ENCODE data around the gene RARA. TPM values are rescaled to one million over a fixed set of nuclear protein-coding genes. Genes with fewer than 3 reads are reported as not detected.

RARA gene
- total RNA-seq, 6 donors from 2014 or later = 45.7 to 95.6 (median 85.9) TPM

DNA sequence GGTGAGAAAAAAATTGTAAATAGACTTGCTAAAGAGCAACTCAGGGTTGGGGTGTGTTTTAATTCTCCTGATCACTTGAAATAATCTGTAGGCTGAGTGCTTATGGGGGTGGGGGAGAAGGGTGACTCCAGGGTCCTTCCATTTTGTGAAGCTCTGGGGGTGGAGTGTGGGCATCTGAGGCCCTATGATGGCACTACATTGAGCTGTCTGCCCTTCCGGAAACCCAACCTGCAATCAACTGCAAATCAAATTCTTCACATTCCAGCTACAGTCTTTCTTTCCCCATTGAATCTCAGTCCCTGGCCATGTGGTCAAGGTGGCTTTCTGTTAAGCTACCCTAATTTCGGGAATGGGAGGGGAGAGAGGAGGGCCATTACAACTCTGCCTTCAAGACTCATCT is 27.3 kb upstream of the RARA start:
- 63 to 84% methylated on average over 2 of the region's 2 CpGs for WGBS, 2 donors
- TF ChIP-seq POLR2AphosphoS5 (IDR thresholded peaks at IDR 0.05) = no peak
- TF ChIP-seq, protein P1, sequence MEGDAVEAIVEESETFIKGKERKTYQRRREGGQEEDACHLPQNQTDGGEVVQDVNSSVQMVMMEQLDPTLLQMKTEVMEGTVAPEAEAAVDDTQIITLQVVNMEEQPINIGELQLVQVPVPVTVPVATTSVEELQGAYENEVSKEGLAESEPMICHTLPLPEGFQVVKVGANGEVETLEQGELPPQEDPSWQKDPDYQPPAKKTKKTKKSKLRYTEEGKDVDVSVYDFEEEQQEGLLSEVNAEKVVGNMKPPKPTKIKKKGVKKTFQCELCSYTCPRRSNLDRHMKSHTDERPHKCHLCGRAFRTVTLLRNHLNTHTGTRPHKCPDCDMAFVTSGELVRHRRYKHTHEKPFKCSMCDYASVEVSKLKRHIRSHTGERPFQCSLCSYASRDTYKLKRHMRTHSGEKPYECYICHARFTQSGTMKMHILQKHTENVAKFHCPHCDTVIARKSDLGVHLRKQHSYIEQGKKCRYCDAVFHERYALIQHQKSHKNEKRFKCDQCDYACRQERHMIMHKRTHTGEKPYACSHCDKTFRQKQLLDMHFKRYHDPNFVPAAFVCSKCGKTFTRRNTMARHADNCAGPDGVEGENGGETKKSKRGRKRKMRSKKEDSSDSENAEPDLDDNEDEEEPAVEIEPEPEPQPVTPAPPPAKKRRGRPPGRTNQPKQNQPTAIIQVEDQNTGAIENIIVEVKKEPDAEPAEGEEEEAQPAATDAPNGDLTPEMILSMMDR (IDR thresholded peaks at IDR 0.05) = no peak
- no peak for TF ChIP-seq EP300 (IDR thresholded peaks at IDR 0.05)
- TF ChIP-seq POLR2A (IDR thresholded peaks at IDR 0.05) = no peak
- H3K27ac ChIP-seq = no peak overlapping the region
- no peaks in the 10 kb centered on the region for H3K9me3 ChIP-seq
- peaks cover 27 to 61% (median 50%) of the 10 kb centered on the region in 4 donors for H3K36me3 ChIP-seq
- no peak for DNase-seq
- H3K27me3 ChIP-seq = no peaks in the 10 kb centered on the region
- no peak overlapping the region for H3K4me3 ChIP-seq
- H3K4me1 ChIP-seq = peaks cover 7 to 18% (median 13%) of the 10 kb centered on the region in 4 donors
- no peak for ATAC-seq (ENCODE audit: low FRiP score in 2 of 2)

DNA sequence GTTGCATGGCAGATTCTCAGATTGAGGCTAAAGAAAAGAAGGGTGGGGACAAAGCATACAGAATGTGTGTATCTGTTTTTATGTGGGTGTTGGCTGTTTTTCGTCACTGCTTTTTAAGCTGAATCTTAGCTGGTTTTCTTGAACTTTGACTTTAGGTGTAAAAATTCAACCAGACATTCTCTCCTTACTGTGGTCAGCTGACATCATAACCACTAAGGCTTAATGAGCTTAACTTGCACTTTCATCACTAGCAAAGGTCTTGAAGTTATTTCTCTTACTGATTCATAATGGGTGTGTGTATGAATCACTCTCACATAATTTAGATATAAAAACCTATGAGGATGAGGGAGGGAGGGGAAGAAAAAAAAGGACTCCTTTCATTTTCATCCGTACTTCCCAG is 25.3 kb upstream of the RARA start:
- no peak for TF ChIP-seq POLR2A (IDR thresholded peaks at IDR 0.05)
- TF ChIP-seq POLR2AphosphoS5 (IDR thresholded peaks at IDR 0.05) = no peak
- TF ChIP-seq, protein P1 (IDR thresholded peaks at IDR 0.05) = no peak
- TF ChIP-seq EP300 (IDR thresholded peaks at IDR 0.05) = no peak
- DNase-seq (no peak), ATAC-seq (ENCODE audit: low FRiP score in 2 of 2) (peak in 1 of 2 donors; percentile 73)
- Histone ChIP-seq H3K27me3 (no peaks in the 10 kb centered on the region), H3K4me1 (peaks cover 16 to 27% (median 20%) of the 10 kb centered on the region in 4 donors), H3K9me3 (no peaks in the 10 kb centered on the region), H3K4me3 (no peak overlapping the region), H3K27ac (peak overlapping the region; percentile 38 to 61 (median 47)), H3K36me3 (peaks cover 18 to 41% (median 30%) of the 10 kb centered on the region in 4 donors)
- WGBS, 2 donors = 56 to 66% methylated on average over 2 of the region's 2 CpGs

DNA sequence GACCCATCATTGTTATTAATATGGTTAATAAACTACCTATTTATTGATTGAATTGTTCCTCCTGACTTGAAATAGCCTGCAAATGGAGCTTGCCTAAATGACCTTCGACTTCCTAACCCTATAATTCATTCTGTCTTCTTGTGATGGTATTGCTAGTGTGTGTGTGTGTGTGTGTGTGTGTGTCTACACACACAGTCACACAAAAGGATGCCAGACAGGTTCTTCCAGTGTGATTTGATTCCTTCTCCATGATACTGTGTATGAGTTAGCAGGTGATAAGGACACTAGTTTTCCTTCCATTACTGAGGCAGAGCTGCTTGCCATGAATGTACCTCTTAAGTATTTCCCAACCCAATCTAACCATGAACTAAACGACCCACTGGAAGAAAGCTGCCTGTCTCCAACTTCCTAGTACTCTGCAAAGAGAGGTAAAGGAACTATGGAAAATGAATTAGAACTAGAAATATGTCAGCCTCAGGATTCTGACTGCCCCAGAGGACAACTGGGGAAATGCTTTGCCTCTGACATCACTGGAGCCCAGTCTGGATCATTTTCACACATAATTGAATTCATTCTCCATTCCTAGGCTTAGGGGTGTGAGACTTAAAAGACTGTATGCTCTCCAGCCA is 24.8 kb upstream of the RARA start:
- Histone ChIP-seq H3K4me1 (peaks cover 16 to 27% (median 23%) of the 10 kb centered on the region in 4 donors), H3K9me3 (no peaks in the 10 kb centered on the region), H3K27ac (peak overlapping the region; percentile 38 to 61 (median 47)), H3K36me3 (peaks cover 13 to 35% (median 25%) of the 10 kb centered on the region in 4 donors), H3K27me3 (no peaks in the 10 kb centered on the region), H3K4me3 (no peak overlapping the region)
- 35 to 49% methylated on average over 2 of the region's 2 CpGs for WGBS, 2 donors
- peak in 1 of 2 donors; percentile 74 for ATAC-seq (ENCODE audit: low FRiP score in 2 of 2)
- DNase-seq = no peak
- TF ChIP-seq, protein P1 (IDR thresholded peaks at IDR 0.05) = peak in 2 of 6 experiments; percentile 16 to 41
- no peak for TF ChIP-seq POLR2A (IDR thresholded peaks at IDR 0.05)

DNA sequence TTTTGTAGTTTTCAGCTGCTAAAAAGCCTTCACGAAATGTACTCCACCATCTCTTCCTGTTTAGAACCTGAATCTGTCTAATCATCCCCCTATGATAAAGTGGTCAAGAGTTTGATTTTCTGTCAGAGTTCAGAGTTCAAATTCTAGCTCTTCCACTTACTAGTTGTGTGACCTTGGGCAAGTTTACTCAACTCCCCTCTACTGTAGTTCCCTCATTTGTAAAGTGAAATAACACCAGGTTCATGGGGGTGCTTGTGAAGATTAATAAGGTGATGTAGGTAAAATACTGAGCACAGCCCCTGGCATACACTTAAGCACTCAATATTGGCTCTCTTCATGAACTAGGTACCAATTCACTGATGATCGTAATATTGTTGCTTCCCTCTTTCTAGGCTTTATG is 22.5 kb upstream of the RARA start:
- Histone ChIP-seq H3K36me3 (peaks cover 0 to 13% (median 6%) of the 10 kb centered on the region in 4 donors), H3K27me3 (no peaks in the 10 kb centered on the region), H3K27ac (no peak overlapping the region), H3K4me1 (peaks cover 16 to 33% (median 28%) of the 10 kb centered on the region in 4 donors), H3K4me3 (no peak overlapping the region), H3K9me3 (no peaks in the 10 kb centered on the region)
- WGBS, 2 donors = 92 to 97% methylated on average over 2 of the region's 2 CpGs
- TF ChIP-seq EP300 (IDR thresholded peaks at IDR 0.05) = no peak
- TF ChIP-seq, protein P1 (IDR thresholded peaks at IDR 0.05) = no peak
- DNase-seq (no peak), ATAC-seq (ENCODE audit: low FRiP score in 2 of 2) (no peak)

DNA sequence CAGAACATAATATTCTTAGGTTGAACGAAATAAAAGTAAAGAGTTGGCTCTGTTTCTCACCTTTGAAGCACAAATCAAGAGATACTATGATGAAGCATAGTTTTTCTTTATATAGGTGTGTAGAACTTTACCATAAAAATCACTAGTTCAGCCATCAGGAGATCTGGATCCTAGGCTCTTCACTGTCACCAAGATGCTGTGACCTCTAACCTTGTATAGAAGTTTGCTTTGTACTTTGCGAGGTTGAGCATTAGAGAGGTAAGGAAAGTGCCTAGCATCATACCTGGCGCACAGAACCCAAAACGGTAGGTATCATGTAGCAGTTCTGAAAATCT is 21.9 kb upstream of the RARA start:
- 45 to 46% methylated on average over 4 of the region's 4 CpGs for WGBS, 2 donors
- peak overlapping the region in 2 of 4 donors; percentile 49 to 75 for H3K4me3 ChIP-seq
- peaks cover 16 to 33% (median 28%) of the 10 kb centered on the region in 4 donors for H3K4me1 ChIP-seq

More for the DNA sequence above, 21.9 kb upstream of the RARA start:
- Histone ChIP-seq H3K27me3 (no peaks in the 10 kb centered on the region), H3K27ac (peak overlapping the region in 1 of 4 donors; percentile 75), H3K36me3 (peaks cover 0 to 6% (median 3%) of the 10 kb centered on the region in 4 donors), H3K9me3 (no peaks in the 10 kb centered on the region)
- DNase-seq (no peak), ATAC-seq (ENCODE audit: low FRiP score in 2 of 2) (no peak)
- TF ChIP-seq EP300 (IDR thresholded peaks at IDR 0.05) = no peak
- TF ChIP-seq POLR2AphosphoS5 (IDR thresholded peaks at IDR 0.05) = no peak
- TF ChIP-seq, protein P1 (IDR thresholded peaks at IDR 0.05) = no peak
- no peak for TF ChIP-seq POLR2A (IDR thresholded peaks at IDR 0.05)

Data from upper lobe of left lung (tissue), 6 donors.